Activated T-helper 1 cell treated with anti-CD3 and anti-CD28 coated beads, Interleukin-12 subunit alpha, Interleukin-12 subunit beta, Interleukin-2, Interleukin-4 antibody, amounts not matched to agents 30 ng/mL and 10 ng/mL and 1 ng/mL, durations not matched to agents 14 hours and 24 hours and 36 hours (primary cell): Measurements from ENCODE around the gene LPIN2. TPM values are rescaled to one million over a fixed set of nuclear protein-coding genes. Genes with fewer than 3 reads are reported as not detected.

Experiments
- DNase-seq: peaks from one replicate; pipeline ENCODE4 v3.0.0; 2021; ENCODE audit warnings: low spot score
- H3K27ac Mint-ChIP-seq: one replicate; pipeline ENCODE4 v1.8.0; 2021; ENCODE audit warnings: mild to moderate bottlenecking, mixed read lengths
- H3K27me3 Mint-ChIP-seq: one replicate; pipeline ENCODE4 v1.8.0; 2022; ENCODE audit warnings: mild to moderate bottlenecking, moderate library complexity, mixed read lengths; ENCODE audit not compliant: insufficient read depth
- H3K36me3 Mint-ChIP-seq: one replicate; pipeline ENCODE4 v1.8.0; 2021; ENCODE audit warnings: low read depth, mixed read lengths
- H3K4me1 Mint-ChIP-seq: one replicate; pipeline ENCODE4 v1.8.0; 2021; ENCODE audit warnings: low read depth, mixed read lengths
- H3K4me3 Mint-ChIP-seq: one replicate; pipeline ENCODE4 v1.8.0; 2021; ENCODE audit warnings: mild to moderate bottlenecking, moderate library complexity, mixed read lengths
- H3K9me3 Mint-ChIP-seq: one replicate; pipeline ENCODE4 v1.8.0; 2021; ENCODE audit warnings: mixed read lengths
- intact Hi-C: fragments of 100-400 bp; cut with micrococcal nuclease; formaldehyde crosslinking; loops from one replicate; pipeline ENCODE4 v1.15.1; 2024
- total RNA-seq: library from RNA; stranded (reverse); gene quantifications from 2 replicates; pipeline ENCODE4 v1.2.3, GENCODE V29; 2022

Gene LPIN2
- total RNA-seq, 1 donor from 2014 or later = 91.8 TPM

DNA sequence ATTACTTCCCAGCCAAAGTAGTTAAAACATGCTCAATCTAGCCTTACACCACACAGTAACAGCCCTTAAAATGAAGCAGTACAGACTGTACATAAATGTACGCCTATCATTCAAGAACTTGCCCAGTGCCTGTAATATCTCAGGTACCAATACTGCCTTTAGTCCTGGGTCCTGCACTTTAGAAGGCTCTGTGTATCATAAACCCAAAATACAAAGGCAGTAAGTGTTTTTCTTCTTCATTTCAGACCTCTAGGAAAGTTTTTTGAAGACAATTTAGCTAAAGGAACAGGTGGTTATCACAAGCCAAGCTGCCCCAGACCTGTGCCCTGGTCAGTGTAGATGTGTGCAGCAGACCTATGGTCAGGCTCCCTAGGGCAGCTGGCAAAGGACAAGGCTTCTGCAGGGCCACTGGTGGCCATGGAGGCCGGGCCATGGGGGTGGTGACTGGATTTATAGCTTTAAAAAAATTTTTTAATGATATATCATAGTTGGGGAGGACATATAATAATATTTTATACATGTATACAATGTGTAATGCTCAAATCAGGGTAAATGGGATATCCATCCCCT lies 18.8 kb downstream of the LPIN2 start:
- Mint-ChIP-seq H3K36me3 (peaks cover 25% of the 10 kb centered on the region), H3K4me3 (peak overlapping the region; percentile 3), H3K27me3 (no peaks in the 10 kb centered on the region), H3K4me1 (peaks cover 79% of the 10 kb centered on the region), H3K9me3 (peaks cover 4% of the 10 kb centered on the region), H3K27ac (peak overlapping the region; percentile 85)
- intact Hi-C loops = loop anchor here (1.0 to 10.0 kb wide), 6 partner anchors 19 to 461 kb away; partner anchors contain the start of genes LPIN2 and TGIF1
- no peak for DNase-seq

DNA sequence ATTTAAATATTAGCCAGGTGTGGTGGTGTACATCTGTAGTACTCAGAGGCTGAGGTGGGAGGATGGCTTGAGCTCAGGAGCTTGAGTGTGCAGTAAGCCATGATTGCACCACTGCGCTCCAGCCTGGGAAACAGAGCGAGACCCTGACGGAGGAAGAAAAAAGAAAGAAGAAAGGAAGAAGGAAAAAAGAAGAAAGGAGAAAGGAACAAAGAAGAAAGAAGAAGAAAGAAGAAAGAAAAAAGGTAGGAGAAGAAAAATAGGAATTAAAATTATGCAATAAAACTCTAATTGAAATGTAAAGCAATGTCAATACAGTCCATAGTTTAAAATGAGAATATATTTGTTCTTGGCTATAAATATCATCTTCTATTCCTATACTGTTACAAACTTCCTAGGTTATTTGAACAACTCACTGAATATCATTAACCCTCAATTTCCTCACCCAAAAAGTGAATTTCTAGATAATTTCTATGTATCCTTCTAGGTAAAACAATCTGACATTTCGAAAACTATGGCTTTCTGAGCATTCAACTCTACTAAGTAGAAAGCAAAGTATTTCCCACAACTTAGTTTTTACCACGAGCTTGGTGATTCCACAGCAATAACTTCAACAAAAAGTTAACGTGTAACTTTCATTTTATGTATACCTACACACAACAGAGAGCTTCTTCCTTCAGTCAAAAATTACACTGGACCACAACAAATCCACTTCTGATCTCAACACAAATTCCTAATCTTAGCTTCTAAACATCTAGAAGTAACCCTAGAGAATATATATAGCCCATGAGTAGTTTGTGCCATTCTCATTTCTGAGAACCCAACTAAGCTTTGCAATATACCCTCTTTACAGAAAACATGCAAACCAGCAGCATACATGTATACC lies 19.7 kb downstream of the LPIN2 start:
- Mint-ChIP-seq H3K4me3 (peak overlapping the region; percentile 59), H3K9me3 (peaks cover 4% of the 10 kb centered on the region), H3K27ac (peak overlapping the region; percentile 85), H3K27me3 (no peaks in the 10 kb centered on the region), H3K4me1 (peaks cover 79% of the 10 kb centered on the region), H3K36me3 (peaks cover 23% of the 10 kb centered on the region)
- intact Hi-C loops = loop anchor here (1.0 to 10.0 kb wide), 3 partner anchors 12 to 462 kb away; partner anchors contain the start of gene TGIF1
- no peak for DNase-seq

DNA sequence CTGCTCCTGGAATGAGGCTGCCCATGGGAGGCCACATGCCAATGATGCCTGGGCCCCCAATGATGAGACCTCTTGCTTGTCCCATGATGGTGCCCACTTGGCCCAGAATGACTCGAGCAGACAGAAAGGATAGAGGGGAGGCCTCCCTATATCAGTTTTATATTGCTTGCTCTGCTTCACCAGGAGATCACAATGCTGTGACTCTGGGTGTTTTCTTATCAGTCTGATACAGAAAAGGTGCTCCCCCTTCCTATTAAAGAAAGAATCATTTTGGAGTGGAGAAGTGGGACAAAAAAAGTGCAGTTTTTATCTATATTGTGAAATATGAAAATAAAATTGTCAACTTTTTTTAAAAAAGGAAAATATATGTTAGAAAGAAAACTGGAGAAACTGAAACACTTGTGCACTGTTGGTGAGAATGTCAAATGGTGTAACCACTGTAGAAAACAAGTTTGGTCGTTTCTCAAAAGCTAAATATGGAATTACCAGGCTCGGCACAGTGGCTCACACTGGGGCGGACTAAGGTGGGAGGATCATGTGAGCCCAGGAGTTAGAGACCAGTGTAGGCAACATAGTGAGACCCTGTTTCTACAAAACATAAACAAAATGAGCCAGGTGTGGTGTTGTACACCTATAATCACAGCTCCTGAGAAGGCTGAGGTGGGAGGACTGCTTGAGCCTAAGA lies 21.8 kb downstream of the LPIN2 start:
- intact Hi-C loops = loop anchor here (10.0 kb wide), 1 partner anchor 464 kb away; the partner anchor contains the start of gene TGIF1
- no peaks in the 10 kb centered on the region for H3K27me3 Mint-ChIP-seq
- H3K9me3 Mint-ChIP-seq = peaks cover 4% of the 10 kb centered on the region
- no peak for DNase-seq
- H3K36me3 Mint-ChIP-seq = peaks cover 22% of the 10 kb centered on the region
- H3K27ac Mint-ChIP-seq = peak overlapping the region; percentile 85
- peaks cover 72% of the 10 kb centered on the region for H3K4me1 Mint-ChIP-seq
- H3K4me3 Mint-ChIP-seq = no peak overlapping the region

DNA sequence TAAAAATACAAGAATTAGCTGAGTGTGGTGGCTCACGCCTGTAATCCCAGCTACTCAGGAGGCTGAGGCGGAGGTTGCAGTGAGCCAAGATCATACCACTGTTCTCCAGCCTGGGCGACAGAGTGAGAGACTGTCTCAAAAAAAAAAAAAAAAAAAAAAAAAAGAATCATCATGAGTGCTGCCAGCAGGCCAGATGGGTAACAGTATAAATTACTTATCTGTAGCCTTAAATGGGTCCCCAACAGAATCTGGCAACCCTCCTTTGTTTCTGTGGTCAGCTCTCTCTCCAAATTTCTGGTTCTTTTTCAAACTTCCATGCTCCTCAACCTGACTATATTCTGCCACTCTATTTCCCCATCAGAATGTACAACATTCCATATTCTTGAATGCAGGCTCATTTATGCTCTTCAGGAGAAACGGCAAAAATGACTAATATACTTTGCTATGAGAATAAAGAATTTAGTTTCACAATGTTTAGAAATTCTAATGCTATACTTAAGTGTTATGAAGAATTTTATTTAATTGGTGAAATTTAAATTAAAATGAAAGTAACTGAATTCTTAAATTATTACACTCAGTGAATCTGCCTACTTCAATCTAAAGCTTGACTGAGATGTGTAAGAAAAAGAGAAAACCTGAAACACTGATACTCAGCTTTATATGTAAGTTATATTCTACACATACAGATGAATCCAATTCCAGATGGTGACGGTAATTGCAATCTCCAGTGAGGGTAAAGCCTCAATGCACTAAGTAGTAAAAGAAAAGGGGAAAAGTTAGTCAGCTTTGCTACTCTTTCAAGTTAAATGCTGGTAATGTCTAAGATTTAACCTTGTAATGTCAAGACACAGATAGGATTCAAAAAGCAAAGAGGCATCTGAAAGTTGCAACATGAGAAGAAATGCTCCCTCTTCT lies 24.8 kb downstream of the LPIN2 start:
- no peak for DNase-seq
- H3K4me1 Mint-ChIP-seq = peaks cover 73% of the 10 kb centered on the region
- peaks cover 22% of the 10 kb centered on the region for H3K36me3 Mint-ChIP-seq
- peaks cover 4% of the 10 kb centered on the region for H3K9me3 Mint-ChIP-seq
- intact Hi-C loops = no loop called here
- no peak overlapping the region for H3K4me3 Mint-ChIP-seq
- H3K27ac Mint-ChIP-seq = peak overlapping the region; percentile 69
- no peaks in the 10 kb centered on the region for H3K27me3 Mint-ChIP-seq

DNA sequence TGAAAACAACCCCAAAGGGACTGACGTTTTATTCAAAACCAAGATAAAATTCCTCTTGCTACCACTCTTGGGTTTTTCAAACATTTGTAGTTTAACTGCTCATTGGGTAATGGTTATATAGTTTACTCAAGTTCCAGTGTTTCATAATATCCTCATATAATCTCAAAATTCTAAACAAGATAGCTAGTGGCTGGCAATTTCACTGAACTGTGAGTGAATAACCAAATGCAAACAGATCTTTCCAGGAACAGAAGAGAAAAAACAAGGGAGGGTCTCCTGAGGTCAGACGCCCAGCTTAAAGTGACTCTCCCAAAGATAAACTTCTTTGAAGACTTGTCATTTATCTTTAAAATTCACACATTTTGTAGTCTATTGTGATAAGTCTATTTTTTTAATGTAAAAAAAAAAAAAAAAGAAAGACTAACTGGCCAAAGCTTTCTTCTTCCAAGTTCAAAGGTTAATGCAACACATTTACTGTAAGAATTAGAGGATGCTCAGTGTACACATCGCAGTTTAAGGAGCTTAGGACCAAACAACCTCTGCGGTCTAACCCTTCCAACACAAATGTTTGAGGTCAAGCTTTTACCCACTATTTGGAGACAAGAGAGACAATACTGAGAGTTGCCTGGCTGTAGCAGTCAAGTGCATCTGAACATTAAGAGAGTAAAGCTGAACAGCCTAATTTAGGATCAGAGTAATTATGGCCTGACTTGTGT lies 26.6 kb downstream of the LPIN2 start:
- H3K27ac Mint-ChIP-seq = no peak overlapping the region
- intact Hi-C loops = no loop called here
- DNase-seq = no peak
- H3K27me3 Mint-ChIP-seq = no peaks in the 10 kb centered on the region
- H3K9me3 Mint-ChIP-seq = peaks cover 2% of the 10 kb centered on the region
- peaks cover 78% of the 10 kb centered on the region for H3K4me1 Mint-ChIP-seq
- H3K36me3 Mint-ChIP-seq = peaks cover 19% of the 10 kb centered on the region
- no peak overlapping the region for H3K4me3 Mint-ChIP-seq

DNA sequence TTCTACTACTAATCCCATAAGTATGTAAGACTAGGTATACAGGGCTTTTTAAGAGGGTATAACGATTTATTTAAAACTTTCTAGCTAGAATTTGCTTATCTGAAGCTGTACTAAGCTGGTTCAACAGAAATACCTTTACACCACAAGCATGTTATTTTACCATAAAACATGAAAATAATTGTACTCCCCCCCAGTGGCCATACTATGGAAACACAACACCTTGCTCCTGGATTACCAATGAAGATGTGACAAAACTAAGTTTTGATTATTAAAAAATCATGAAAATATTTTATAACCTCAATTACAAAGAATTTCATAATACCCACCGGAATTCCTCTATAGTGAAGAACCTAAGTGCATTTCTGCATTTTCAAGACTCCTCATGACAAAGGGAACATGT lies 27.3 kb downstream of the LPIN2 start:
- H3K4me3 Mint-ChIP-seq = no peak overlapping the region
- intact Hi-C loops = loop anchor here (1.0 kb wide), 1 partner anchor 53 kb away; no protein-coding TSS in a partner anchor
- H3K27ac Mint-ChIP-seq = no peak overlapping the region
- no peaks in the 10 kb centered on the region for H3K27me3 Mint-ChIP-seq
- DNase-seq = no peak
- peaks cover 16% of the 10 kb centered on the region for H3K36me3 Mint-ChIP-seq
- no peaks in the 10 kb centered on the region for H3K9me3 Mint-ChIP-seq
- H3K4me1 Mint-ChIP-seq = peaks cover 78% of the 10 kb centered on the region

DNA sequence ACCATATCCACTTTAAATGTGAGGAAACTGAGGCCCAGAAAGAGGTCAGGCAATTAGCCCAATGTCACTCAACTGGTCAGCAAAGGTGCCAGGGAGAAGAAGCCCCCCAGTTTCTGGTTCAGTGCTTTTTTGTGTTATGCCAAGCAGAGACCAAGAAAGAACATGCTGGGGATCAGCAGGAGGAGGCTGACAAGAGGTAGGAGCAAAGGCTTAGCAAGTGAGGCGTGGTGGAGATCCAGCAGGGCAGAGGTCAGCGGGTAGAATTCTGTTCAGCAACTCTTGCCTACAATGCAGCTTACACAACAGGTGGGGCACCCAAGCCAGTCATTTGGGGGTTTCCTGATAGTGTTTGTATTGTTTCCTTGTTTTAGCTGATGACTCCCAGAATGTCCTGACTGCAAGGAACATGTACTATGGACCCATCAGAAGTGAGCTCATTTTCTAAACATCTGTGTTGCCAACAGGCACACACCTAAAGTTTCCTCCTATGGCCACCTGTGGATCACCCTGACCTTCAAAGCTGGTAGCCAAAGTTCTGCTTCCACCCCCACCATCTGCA lies 28.2 kb downstream of the LPIN2 start:
- Mint-ChIP-seq H3K36me3 (peaks cover 11% of the 10 kb centered on the region), H3K9me3 (no peaks in the 10 kb centered on the region), H3K4me1 (peaks cover 81% of the 10 kb centered on the region), H3K4me3 (peak overlapping the region; percentile 27), H3K27ac (peak overlapping the region; percentile 72), H3K27me3 (no peaks in the 10 kb centered on the region)
- intact Hi-C loops = loop anchor here (1.0 to 5.0 kb wide), 2 partner anchors 52 to 327 kb away; partner anchors contain the start of gene SMCHD1
- DNase-seq = no peak

DNA sequence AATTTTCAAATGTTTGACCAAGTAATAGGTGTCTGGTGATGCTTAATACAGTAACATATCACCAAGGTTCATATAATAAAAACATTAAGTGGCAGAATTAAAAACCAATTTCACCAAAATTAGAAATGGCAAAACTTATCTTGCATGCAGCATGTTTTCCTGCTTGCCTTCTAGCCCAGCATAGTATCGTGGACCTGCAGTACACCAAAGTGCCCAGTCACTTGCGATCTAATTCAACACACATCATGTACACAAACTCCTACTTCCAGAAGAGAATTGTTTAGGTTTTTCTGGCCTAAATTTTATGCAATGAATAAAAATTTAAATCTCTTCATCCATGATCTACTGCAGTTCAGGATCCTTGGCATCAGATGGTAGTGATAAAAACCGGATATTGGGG lies 28.9 kb downstream of the LPIN2 start:
- H3K27me3 Mint-ChIP-seq = no peaks in the 10 kb centered on the region
- H3K4me1 Mint-ChIP-seq = peaks cover 83% of the 10 kb centered on the region
- DNase-seq = no peak
- no peaks in the 10 kb centered on the region for H3K9me3 Mint-ChIP-seq
- H3K27ac Mint-ChIP-seq = peak overlapping the region; percentile 72
- peaks cover 13% of the 10 kb centered on the region for H3K36me3 Mint-ChIP-seq
- intact Hi-C loops = loop anchor here (5.0 kb wide), 1 partner anchor 327 kb away; the partner anchor contains the start of gene SMCHD1
- peak overlapping the region; percentile 27 for H3K4me3 Mint-ChIP-seq

DNA sequence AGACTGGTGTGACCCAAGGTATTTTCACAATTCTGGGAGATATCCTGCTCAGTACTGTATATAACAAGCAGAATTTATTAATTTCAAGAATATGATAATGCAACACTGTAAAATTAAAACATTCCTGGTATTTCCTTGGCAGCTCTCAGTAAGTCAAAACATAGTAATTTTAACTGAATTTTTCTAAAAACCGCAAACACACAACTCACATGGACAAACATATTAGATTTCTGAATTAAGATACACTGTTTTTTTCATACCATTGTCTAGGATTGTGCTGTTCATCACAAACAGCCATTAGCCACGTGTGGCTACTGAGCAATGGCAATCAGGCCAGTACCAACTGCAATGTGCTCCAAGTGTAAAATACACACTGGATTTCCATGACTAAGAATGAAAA lies 29.6 kb downstream of the LPIN2 start:
- H3K9me3 Mint-ChIP-seq = no peaks in the 10 kb centered on the region
- H3K4me3 Mint-ChIP-seq = peak overlapping the region; percentile 92
- H3K36me3 Mint-ChIP-seq = peaks cover 15% of the 10 kb centered on the region
- H3K27ac Mint-ChIP-seq = peak overlapping the region; percentile 96
- peaks cover 83% of the 10 kb centered on the region for H3K4me1 Mint-ChIP-seq
- H3K27me3 Mint-ChIP-seq = no peaks in the 10 kb centered on the region
- DNase-seq = no peak
- intact Hi-C loops = loop anchor here (5.0 kb wide), 1 partner anchor 326 kb away; the partner anchor contains the start of gene SMCHD1

DNA sequence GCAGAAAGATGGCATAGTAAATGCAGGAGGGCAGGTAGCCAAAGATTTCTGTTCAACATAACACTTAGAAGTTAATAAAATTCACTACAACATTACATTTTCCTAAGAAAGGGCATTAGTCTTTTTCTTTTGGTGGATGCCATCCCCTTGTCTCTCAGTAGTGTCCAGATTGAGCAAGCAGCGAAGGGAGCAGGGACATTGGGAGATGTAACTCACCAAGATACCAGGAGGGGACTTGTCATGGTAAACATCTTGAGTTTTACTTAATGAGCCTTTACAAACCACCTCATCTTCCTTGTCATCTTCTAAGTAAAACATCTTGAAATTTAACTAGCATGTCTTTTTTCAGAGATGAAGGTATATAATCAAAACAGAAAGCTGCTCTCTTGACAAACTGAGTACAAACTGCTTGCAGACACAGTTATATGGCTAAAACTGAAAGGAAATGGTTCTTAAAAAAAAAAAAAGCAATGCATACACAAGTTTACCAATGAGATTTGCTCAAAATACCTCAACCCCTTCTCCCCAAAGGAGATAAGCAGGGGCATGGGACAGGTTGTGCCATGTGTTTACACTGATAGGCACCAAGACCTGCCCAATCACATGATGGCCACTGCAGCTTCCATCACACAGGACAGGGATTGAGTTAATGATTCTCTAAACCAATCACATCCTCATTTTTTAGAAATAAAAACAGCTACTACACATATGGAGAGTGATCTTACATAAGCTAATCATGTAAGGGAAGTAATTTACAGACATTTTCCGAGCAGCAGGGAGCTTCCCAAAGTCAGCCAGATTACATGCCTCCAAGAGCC lies 30.3 kb downstream of the LPIN2 start:
- Mint-ChIP-seq H3K9me3 (no peaks in the 10 kb centered on the region), H3K4me3 (peak overlapping the region; percentile 92), H3K27ac (peak overlapping the region; percentile 96), H3K36me3 (peaks cover 15% of the 10 kb centered on the region), H3K4me1 (peaks cover 86% of the 10 kb centered on the region), H3K27me3 (no peaks in the 10 kb centered on the region)
- intact Hi-C loops = loop anchor here (5.0 kb wide), 1 partner anchor 325 kb away; the partner anchor contains the start of gene SMCHD1
- DNase-seq = no peak
